PC-3 (cell line): ENCODE measurements around the gene RFC4.

Source experiments
- CTCF ChIP-seq: fragments of 300-600 bp; sonication (generic); conservative IDR thresholded peaks from 2 replicates; pipeline ENCODE4 v1.5.1; 2017; ENCODE audit warnings: antibody characterized with exemption, low read depth, mild to moderate bottlenecking, low read length
- EZH2 ChIP-seq: fragments of 300-600 bp; sonication (generic); IDR thresholded peaks from one replicate; pipeline ENCODE4 v1.6.1; 2017; ENCODE audit warnings: antibody characterized with exemption, mild to moderate bottlenecking, low read length; ENCODE audit not compliant: unreplicated experiment
- EZH2phosphoT487 ChIP-seq: fragments of 300-600 bp; sonication (generic); IDR thresholded peaks from 2 replicates; pipeline ENCODE4 v1.6.1; 2018; ENCODE audit warnings: mild to moderate bottlenecking, antibody characterized with exemption, low read length, borderline replicate concordance

GRCh38 chr3:186746008-186746407 lies 60.3 kb downstream of the RFC4 start:
- TF ChIP-seq CTCF: no peak
- no peak for TF ChIP-seq EZH2
- no peak for TF ChIP-seq EZH2phosphoT487
